Measurements from ENCODE around the gene RPL10.

GRCh38 chrX:154409222-154409871 is 11.2 kb downstream of the RPL10 start, which contains the start of gene DNASE1L1:
- TF ChIP-seq CREB5 (CRISPR knock-in tag; IDR thresholded peaks at IDR 0.05; ENCODE audit: low read depth) (no peak), TSHZ2 (CRISPR knock-in tag; IDR thresholded peaks at IDR 0.05) (no peak), ZFP3 (CRISPR knock-in tag; IDR thresholded peaks at IDR 0.05) (no peak), TCF4 (CRISPR knock-in tag; IDR thresholded peaks at IDR 0.05; ENCODE audit: borderline replicate concordance) (no peak), PATZ1 (CRISPR knock-in tag; IDR thresholded peaks at IDR 0.05; ENCODE audit: borderline replicate concordance) (no peak), CSRNP3 (CRISPR knock-in tag; IDR thresholded peaks at IDR 0.05) (no peak), BACH2 (CRISPR knock-in tag; IDR thresholded peaks at IDR 0.05; ENCODE audit: borderline replicate concordance) (no peak), ZNF8 (CRISPR knock-in tag; IDR thresholded peaks at IDR 0.05) (no peak), RARB (CRISPR knock-in tag; IDR thresholded peaks at IDR 0.05) (no peak), SNAI2 (CRISPR knock-in tag; IDR thresholded peaks at IDR 0.05) (no peak), ISL1 (CRISPR knock-in tag; IDR thresholded peaks at IDR 0.05) (no peak)

Data from SK-N-SH treated with all-trans-retinoic acid at 6 μM for 48 hours (cell line).